ENCODE data around the gene IL4I1.
A peak's percentile ranks its signal among the peaks of the same experiment; 100 is the strongest.

IL4I1 gene

GRCh38 chr19:49882643-49883042 is 14.0 kb downstream of the IL4I1 start:
- DNase-seq (ENCODE audit: low read depth): no peak
- no peak overlapping the region for H3K4me3 ChIP-seq (ENCODE audit: low read depth, low read length)
- TF ChIP-seq, protein P1, sequence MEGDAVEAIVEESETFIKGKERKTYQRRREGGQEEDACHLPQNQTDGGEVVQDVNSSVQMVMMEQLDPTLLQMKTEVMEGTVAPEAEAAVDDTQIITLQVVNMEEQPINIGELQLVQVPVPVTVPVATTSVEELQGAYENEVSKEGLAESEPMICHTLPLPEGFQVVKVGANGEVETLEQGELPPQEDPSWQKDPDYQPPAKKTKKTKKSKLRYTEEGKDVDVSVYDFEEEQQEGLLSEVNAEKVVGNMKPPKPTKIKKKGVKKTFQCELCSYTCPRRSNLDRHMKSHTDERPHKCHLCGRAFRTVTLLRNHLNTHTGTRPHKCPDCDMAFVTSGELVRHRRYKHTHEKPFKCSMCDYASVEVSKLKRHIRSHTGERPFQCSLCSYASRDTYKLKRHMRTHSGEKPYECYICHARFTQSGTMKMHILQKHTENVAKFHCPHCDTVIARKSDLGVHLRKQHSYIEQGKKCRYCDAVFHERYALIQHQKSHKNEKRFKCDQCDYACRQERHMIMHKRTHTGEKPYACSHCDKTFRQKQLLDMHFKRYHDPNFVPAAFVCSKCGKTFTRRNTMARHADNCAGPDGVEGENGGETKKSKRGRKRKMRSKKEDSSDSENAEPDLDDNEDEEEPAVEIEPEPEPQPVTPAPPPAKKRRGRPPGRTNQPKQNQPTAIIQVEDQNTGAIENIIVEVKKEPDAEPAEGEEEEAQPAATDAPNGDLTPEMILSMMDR (IDR thresholded peaks at IDR 0.05; ENCODE audit: low read depth, low read length): no peak
- TF ChIP-seq MYC (IDR thresholded peaks at IDR 0.05; ENCODE audit: low read depth, low read length) (no peak), POLR2A (IDR thresholded peaks at IDR 0.05; ENCODE audit: extremely low read depth, insufficient read length) (no peak)
- TF ChIP-seq, protein P2, sequence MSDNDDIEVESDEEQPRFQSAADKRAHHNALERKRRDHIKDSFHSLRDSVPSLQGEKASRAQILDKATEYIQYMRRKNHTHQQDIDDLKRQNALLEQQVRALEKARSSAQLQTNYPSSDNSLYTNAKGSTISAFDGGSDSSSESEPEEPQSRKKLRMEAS (IDR thresholded peaks at IDR 0.05; ENCODE audit: low read depth, low read length): no peak

DNA sequence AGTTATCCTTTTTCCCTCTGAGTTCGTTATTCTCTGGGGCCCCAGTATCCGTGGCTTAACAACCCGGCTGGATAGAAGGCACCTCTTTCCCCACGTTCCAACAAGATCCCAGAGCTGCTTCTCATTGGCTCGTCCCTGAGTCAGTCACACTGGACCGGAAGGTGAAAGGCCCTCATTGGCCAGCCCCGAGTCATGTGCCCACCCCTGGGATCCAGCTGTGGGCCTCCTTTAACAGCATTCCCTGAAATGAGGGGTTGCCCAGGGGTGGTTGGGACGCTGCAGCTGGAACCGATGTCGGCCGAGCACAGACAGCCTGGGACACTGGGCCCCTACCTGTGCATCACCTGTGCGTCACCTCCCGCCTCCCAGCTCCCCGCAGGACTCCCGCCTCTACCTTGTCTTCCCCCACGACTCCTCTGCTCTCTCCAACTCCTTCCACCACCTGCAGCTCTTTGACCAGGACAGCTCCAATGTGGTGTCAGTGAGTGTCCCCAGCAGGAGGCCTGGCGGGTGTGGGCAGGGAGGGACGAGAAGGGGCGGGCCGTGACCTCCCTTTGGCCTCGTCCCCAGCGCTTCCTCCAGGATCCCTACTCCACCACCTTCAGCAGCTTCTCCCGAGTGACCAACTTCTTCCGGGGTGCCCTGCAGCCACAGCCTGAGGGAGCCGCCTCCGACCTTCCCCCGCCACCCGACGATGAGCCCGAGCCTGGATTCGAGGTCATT is 14.9 kb downstream of the IL4I1 start:
- TF ChIP-seq, protein P2 (IDR thresholded peaks at IDR 0.05; ENCODE audit: low read depth, low read length): no peak
- no peak for TF ChIP-seq MYC (IDR thresholded peaks at IDR 0.05; ENCODE audit: low read depth, low read length)
- no peak for TF ChIP-seq POLR2A (IDR thresholded peaks at IDR 0.05; ENCODE audit: extremely low read depth, insufficient read length)
- TF ChIP-seq, protein P1 (IDR thresholded peaks at IDR 0.05; ENCODE audit: low read depth, low read length): no peak
- DNase-seq (ENCODE audit: low read depth): no peak
- no peak overlapping the region for H3K4me3 ChIP-seq (ENCODE audit: low read depth, low read length)

GRCh38 chr19:49881186-49881585 is 15.5 kb downstream of the IL4I1 start:
- TF ChIP-seq, protein P1 (IDR thresholded peaks at IDR 0.05; ENCODE audit: low read depth, low read length): no peak
- TF ChIP-seq, protein P2 (IDR thresholded peaks at IDR 0.05; ENCODE audit: low read depth, low read length): no peak
- TF ChIP-seq POLR2A (IDR thresholded peaks at IDR 0.05; ENCODE audit: extremely low read depth, insufficient read length) (no peak), MYC (IDR thresholded peaks at IDR 0.05; ENCODE audit: low read depth, low read length) (no peak)

DNA sequence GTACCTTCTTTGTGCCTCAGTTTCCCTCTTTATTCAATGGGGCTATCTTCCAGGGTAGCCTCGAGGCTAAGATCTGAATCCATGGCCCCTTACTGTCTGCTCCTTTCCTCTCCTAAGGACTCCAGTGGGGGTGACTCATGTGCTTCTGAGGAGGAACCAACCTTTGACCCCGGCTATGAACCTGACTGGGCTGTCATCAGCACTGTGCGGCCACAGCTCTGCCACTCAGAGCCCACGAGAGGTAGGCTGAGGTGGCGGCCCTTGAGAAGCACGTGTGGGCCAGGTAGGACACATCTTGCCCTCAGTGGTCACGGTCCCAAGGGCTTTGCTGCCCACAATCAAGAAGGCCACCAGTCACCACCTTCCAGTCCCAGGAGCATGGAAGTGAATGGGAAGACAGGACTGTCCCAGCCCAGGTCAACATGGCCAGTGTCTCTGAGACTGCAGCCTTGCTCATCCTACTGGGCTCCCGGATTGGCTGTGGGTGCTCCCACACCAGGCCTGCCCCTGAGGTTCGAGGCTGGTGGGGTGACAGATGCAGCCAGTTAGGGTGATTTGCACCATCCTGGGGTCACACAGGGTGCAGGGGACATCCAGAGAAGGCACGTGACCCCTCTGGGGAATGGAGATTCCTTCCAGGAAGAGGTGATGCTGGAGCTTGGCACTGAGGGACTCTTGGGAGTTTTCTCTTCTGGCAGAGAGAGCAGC is 16.4 kb downstream of the IL4I1 start:
- TF ChIP-seq MYC (IDR thresholded peaks at IDR 0.05; ENCODE audit: low read depth, low read length) (no peak), POLR2A (IDR thresholded peaks at IDR 0.05; ENCODE audit: extremely low read depth, insufficient read length) (no peak)
- TF ChIP-seq, protein P1 (IDR thresholded peaks at IDR 0.05; ENCODE audit: low read depth, low read length): no peak
- TF ChIP-seq, protein P2 (IDR thresholded peaks at IDR 0.05; ENCODE audit: low read depth, low read length): no peak
- H3K4me3 ChIP-seq (ENCODE audit: low read depth, low read length): no peak overlapping the region
- DNase-seq (ENCODE audit: low read depth): no peak

More at GRCh38 chr19:49881186-49881585, 15.5 kb downstream of the IL4I1 start:
- no peak overlapping the region for H3K4me3 ChIP-seq (ENCODE audit: low read depth, low read length)
- DNase-seq (ENCODE audit: low read depth): no peak

- TF ChIP-seq POLR2A (IDR thresholded peaks at IDR 0.05; ENCODE audit: extremely low read depth, insufficient read length) (no peak), MYC (IDR thresholded peaks at IDR 0.05; ENCODE audit: low read depth, low read length) (no peak)
- TF ChIP-seq, protein P1 (IDR thresholded peaks at IDR 0.05; ENCODE audit: low read depth, low read length): no peak
- TF ChIP-seq, protein P2 (IDR thresholded peaks at IDR 0.05; ENCODE audit: low read depth, low read length): no peak
- peak; percentile 52 for DNase-seq (ENCODE audit: low read depth)
- no peak overlapping the region for H3K4me3 ChIP-seq (ENCODE audit: low read depth, low read length)
Measured at GRCh38 chr19:49879243-49879963, 17.3 kb downstream of the IL4I1 start.

Data from NB4 (cell line).